Melanocyte of skin (primary cell): ENCODE data around the gene RNF144B. TPM values are rescaled to one million over a fixed set of nuclear protein-coding genes. Genes with fewer than 3 reads are reported as not detected.

ENCODE experiments used
- total RNA-seq, 2 donors: library from RNA; depleted of rRNA; stranded (reverse); fragments of >200 nt; gene quantifications; 2 replicates each; pipeline ENCODE4 v1.2.3, GENCODE V29; 2012

RNF144B gene
- total RNA-seq: 10 to 100 TPM; 16.3 to 20.6 TPM

GRCh38 chr6:18387061-18387721 is at the start of gene RNF144B:
Gene RNF144B, plus strand, starts transcription at chr6:18387350. Its CDS starts 12,185 bp downstream, at chr6:18399535.

Other genes with a start within 250 kb of the RNF144B start
- gene TPMT, start 232.3 kb upstream of the RNF144B start, total RNA-seq: 10 to 100 TPM; 19.3 to 22.0 TPM
- 10 to 100 TPM; 19.3 to 20.0 TPM for gene KDM1B, start 231.9 kb upstream of the RNF144B start, total RNA-seq
- 10 to 100 TPM; 50.9 to 73.3 TPM for gene DEK, start 122.8 kb upstream of the RNF144B start, total RNA-seq